GM19324 (cell line): ENCODE data around the gene ARHGEF37.

ENCODE experiments used
- ATAC-seq: cut with Tn5 transposase; IDR thresholded peaks from one replicate; pipeline ENCODE4 v1.9.1; 2021; ENCODE audit warnings: mild to moderate bottlenecking, moderate library complexity; ENCODE audit not compliant: unreplicated experiment, low FRiP score

Gene ARHGEF37

GRCh38 chr5:149622466-149622865, 41.2 kb downstream of the ARHGEF37 start:
- ATAC-seq: no peak

DNA sequence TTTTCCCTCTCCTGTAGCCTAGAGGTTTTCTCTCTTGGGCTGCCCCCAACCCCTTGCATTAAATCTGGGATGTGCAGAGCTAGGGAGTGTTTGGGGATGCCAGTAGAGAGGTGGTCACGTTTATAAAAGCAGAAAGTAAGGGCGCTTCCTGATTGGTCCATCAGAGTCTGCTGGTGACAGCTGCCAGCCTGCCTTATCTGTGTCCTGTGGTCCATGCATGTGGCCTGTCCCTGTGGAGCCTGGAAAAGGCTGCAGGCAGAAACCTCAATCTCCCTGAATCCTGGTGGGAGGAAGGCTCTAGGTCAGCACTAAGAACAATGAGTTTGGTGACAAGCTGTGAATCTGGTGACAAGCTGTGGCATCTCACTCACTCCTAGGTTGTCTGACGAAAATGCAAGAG, 42.2 kb downstream of the ARHGEF37 start:
- no peak for ATAC-seq

- ATAC-seq: no peak
Observed at GRCh38 chr5:149627070-149627469, 45.8 kb downstream of the ARHGEF37 start.

DNA sequence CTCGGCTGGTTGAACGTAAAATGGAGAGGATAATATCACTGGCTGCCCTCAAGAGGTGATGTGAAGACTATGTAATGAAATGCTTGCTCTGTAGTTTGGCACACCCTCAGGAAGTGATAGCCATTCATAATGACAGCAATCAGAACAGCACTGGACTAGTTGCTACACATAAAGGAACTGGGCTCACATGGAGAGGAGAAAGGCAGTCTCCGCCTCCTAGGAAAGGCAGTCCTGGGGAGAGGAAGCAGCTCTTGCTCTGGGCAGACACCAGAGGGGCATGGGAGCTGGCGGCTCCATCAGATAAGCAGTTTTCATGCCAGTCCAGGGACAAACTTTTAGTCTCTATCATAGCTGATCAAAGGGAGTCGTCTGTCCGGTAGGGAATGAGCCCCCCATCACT, 46.9 kb downstream of the ARHGEF37 start:
- ATAC-seq: no peak

DNA sequence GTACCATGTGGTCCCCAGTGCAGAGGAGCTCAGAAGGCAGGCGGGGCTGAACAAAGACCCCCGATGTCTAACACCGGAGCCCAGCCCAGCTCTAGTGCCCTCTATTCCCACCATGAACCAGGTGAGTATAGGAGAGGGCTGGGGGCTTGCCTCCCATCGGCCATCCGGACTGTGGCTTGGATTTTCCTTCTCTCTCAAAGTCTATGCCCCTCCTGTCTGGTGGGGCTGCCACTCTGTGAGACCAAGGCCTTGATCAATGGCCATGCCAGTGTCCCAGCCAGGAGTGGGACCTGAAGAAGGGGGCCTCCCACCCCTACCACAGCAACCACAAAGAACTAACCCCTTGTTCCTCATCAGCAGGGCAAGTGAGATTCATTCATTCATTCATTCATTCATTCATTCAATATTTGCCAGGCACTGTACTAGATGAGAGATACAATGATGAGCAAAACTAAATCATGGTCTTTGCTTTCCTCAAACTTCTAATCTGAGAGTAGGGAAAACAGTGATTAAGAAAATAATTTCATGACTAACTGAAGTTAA, 47.6 kb downstream of the ARHGEF37 start:
- no peak for ATAC-seq

- ATAC-seq: no peak
Observed at GRCh38 chr5:149629421-149629820, 48.1 kb downstream of the ARHGEF37 start.

- no peak for ATAC-seq
Observed at GRCh38 chr5:149630337-149630736, 49.0 kb downstream of the ARHGEF37 start.

DNA sequence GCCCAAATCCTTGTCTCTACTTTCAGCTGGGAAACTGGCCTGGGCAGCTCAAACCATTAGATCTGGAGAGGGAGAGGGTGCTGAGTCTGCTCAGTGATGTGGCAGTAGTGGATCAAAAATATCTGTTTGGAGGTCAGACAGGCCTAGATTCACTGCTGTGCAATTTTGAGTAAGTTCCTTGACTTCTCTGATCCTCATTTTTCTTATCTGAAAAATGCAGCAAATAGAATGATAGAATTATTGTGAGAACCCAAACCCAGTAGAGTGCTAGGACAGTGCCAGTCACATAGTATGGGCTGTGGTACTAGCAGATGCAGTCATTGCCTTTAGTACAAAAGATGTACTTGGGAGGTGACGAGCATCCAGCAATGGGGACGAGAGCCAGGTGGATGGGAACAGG, 50.2 kb downstream of the ARHGEF37 start:
- ATAC-seq: no peak

DNA sequence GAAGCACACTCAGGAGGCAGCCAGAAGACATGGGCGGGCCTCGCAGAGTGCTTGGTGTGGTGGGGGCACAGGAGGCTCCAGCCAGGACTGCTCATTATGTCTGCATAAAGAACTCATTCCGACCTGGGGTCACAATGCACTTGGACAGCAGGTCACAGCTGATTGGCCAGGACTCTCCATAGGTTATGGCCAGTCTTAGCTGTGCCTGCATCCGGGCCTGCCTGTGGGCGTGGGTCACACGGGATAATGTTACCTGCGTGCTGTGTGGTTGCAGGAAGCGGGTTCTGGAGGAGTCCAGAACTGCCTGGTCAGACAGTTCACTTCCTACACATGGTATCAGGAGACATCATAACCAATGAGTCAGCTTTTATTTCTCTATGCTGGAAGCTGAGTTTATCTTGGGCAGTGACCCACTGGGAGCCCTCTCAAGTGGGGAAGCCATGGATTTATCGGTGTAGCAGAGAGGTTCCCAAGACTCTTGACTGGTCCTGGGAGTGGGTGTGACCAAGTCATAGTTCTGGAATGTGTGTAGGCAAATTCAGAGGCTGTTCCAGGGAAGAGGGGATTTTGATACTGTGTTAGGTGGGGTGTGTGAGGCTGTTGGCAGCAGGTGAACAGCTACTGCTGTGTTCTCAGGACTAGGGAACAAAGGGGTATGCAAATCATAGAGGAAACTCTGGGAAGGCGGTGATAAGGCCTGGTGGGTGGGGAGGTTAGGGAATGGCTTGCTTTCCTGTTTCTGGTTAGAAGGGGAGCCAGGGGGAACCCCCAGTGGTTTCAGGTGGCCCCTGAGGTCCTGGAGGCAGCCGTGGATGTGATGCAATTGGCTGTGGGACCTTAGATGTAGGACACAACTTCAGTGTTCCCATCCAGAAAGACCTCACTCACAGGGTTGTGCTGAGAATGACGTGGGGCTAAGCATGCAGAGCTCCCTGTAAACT, 51.3 kb downstream of the ARHGEF37 start:
- ATAC-seq: no peak

DNA sequence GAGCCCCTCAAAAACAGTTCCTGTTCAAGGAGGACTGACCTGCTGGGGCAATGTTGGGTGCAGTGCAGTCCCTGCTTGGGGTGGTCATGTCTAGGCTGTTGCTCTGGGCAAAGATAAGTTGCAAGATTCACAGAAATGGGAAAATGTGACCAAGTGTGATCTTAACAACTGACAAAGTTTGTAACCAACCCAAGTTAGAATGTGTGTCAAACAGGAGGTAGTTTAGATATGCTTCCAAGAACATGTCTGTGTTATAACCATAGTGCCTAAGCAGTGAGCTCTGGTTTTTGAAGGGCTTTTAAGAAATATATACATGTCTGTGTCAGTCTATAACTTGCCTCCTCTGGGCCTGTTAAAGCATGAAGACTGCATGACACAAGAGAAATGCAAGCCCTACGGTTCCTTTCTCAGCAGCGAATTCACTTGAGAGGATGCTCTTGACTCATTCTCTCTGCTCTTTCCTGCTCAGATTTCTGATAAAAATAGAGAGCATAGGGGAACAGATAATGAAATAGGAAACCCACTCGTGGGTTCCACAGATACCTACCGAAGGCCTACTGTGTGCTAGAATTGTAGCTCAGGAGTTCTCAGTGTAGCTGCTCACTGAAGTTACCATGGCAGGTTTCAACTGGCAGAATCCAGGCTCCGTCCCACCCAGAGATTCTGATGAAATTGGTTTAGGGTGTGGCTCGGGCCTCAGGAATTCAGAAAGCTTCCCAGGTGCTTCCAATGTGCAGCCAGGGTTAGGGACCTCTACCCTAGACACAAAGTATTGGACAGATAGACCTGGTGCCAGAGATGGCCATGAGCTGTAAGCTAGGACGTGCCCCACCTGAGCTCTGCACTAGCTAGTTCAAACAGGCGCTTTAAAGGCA, 52.4 kb downstream of the ARHGEF37 start:
- no peak for ATAC-seq

- no peak for ATAC-seq
Observed at GRCh38 chr5:149635394-149635793, 54.1 kb downstream of the ARHGEF37 start.

DNA sequence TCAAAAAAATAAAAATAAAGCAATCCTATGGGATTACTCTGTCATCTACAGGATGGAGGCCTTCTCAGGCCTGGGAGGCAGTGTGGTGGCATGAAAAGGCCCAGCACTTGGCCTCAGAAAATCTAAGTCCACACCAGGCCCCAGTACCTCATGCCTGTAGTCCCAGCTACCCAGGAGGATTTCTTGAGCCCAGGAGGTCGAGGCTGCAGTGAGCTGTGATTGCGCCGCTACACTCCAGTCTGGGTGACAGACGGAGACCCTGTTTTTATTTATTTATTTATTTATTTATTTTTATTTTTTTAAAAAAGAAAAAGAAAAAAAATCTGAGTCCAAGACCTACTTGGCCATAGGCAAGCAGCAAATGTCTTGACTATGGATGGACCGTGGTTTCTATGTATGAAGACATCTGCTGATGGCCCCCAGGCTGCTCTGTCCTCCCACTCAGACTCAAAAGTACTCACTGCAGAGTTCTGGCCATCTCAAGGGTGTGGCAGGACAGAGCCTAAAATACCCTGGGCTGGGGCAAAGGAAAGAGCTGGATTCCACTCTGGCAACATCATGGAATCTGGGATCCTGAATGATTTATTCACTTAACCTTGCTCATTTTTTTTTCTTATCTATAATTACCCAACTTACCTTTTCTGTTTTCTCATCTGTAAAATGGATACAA, 55.0 kb downstream of the ARHGEF37 start:
- ATAC-seq: no peak

- ATAC-seq: no peak
Observed at GRCh38 chr5:149636861-149637246, 55.6 kb downstream of the ARHGEF37 start.

- no peak for ATAC-seq
Observed at GRCh38 chr5:149638136-149638535, 56.8 kb downstream of the ARHGEF37 start.

- no peak for ATAC-seq
Observed at GRCh38 chr5:149638546-149639241, 57.4 kb downstream of the ARHGEF37 start.

GRCh38 chr5:149639737-149640136, 58.4 kb downstream of the ARHGEF37 start:
- no peak for ATAC-seq

DNA sequence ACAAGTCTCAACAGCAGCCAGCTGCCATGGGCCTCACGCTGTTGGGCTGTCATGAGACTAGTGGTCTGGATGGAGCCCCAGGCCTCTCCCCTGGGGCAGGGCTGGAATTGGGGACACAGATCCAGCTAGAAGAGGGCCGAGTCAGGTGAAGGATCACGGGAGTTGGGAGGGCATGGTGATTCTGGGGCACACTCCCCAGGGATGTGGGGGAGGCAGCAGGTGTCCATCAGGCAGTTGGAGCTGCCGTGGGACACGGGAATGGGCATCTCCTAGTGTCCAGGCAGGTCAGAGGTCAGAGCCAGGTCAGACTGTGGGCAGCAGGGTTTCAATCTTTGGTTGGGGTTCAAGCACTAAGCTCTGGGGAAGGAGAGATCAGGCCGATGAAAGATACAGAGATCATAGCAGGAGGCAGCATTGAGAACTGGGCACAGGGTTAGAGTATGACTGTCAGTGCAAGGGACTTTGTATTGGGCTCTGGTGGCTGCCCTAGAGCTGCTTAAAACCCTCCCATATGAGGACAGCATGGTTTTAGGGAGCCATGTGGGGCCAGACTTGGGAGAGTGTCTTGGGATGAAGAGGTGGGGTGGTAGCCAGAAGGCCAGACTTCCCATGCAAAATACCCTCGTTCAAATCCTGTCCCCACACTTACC, 59.2 kb downstream of the ARHGEF37 start:
- no peak for ATAC-seq

DNA sequence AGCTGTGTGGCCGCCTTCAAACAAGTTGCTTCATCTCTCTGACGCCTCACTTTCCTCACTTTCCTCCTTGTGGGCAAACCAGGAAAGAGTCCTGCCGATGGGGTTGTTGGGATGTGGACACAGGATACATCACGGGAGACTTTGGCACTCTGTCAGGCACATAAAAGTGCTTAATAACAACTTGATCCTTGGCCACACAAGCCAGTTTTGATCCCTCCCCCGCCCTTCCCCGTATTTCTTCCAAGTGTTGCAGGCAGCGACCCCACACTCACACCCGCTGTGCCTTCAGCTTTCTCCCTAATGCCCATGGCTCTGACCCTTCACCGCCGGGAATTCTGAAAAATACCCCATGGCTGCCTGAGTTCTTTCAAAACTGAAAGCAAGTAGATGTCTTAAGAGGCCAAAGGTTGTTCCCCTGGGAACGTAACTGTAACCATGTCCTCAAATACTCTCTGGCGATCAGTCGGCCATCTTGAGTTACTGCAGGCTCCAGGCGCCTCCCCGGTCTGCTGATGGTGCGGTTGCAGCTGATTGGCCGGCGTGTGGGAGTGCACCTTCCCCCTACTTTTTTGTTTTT, 59.8 kb downstream of the ARHGEF37 start:
- no peak for ATAC-seq

- no peak for ATAC-seq
Observed at GRCh38 chr5:149641600-149641999, 60.3 kb downstream of the ARHGEF37 start.
